GM12878 (cell line): ENCODE data around the gene ERC1. TPM values are rescaled to one million over a fixed set of nuclear protein-coding genes. Genes with fewer than 3 reads are reported as not detected.

Source experiments
- ATAC-seq: fragments of 200-7000 bp; cut with Tn5 transposase; 3 replicates; pipeline ENCODE4 v1.9.1; 2020; ENCODE audit warnings: mild to moderate bottlenecking, moderate library complexity
- BruUV-seq: library from RNA; stranded (reverse); fragments of 400-500 nt; replicated peaks from 2 replicates; lab custom pipeline; 2021; lab: Mats Ljungman, UMichigan
- CTCF ChIA-PET: fragments of 300-600 bp; sonication (Branson Sonifier 250); formaldehyde crosslinking; extraction: SDS; loops from one replicate; lab custom pipeline; 2021; ENCODE audit warnings: inconsistent platforms; lab: Yijun Ruan, JAX
- POLR2A ChIA-PET: fragments of 350-600 bp; formaldehyde crosslinking; extraction: SDS; loops from one replicate; lab custom pipeline; 2021; ENCODE audit warnings: inconsistent platforms; lab: Charles Lee
- RAD21 ChIA-PET: fragments of 300-600 bp; sonication (Branson Sonifier 250); formaldehyde crosslinking; loops from one replicate; lab custom pipeline; 2023; ENCODE audit warnings: antibody characterized with exemption; ENCODE audit not compliant: unreplicated experiment; lab: Charles Lee
- SMC1A ChIA-PET: fragments of 300-600 bp; sonication (Branson Sonifier 250); formaldehyde crosslinking; loops from one replicate; lab custom pipeline; 2023; ENCODE audit not compliant: unreplicated experiment, uncharacterized antibody; lab: Charles Lee
- DNase-seq: peaks from one replicate; pipeline ENCODE4 v3.0.0-alpha.2; 2011; ENCODE audit warnings: low read depth, low spot score
- FAIRE-seq: peaks from 3 replicates; lab custom pipeline; 2011; peaks lifted over from hg19 to GRCh38; lab: Jason Lieb, UNC
- H2AFZ ChIP-seq: 2 replicates; pipeline ENCODE4 v1.6.0; 2011; ENCODE audit warnings: low read depth, low read length, control low read depth; ENCODE audit not compliant: control insufficient read depth
- H3K27ac ChIP-seq: 2 replicates; pipeline ENCODE4 v1.5.1; 2011; ENCODE audit warnings: control low read depth; ENCODE audit not compliant: control insufficient read depth, insufficient read depth
- H3K27me3 ChIP-seq, 2 experiments: replicated peaks in 1 of 2; 2 replicates each; pipeline versions ENCODE4 v1.6.0 to v1.6.1; 2011; ENCODE audit warnings: low read length in 1 of 2; ENCODE audit not compliant: control insufficient read depth in 2 of 2, insufficient read depth in 2 of 2
- H3K36me3 ChIP-seq, 2 experiments: 2 replicates each; pipeline ENCODE4 v1.5.1; 2011; ENCODE audit warnings: low read length in 1 of 2; ENCODE audit not compliant: control insufficient read depth in 2 of 2, insufficient read depth in 2 of 2
- H3K4me1 ChIP-seq: 2 replicates; pipeline ENCODE4 v1.6.1; 2011; ENCODE audit warnings: mild to moderate bottlenecking, low read length, moderate library complexity, mixed read lengths; ENCODE audit not compliant: control insufficient read depth, insufficient read depth
- H3K4me2 ChIP-seq: 2 replicates; pipeline ENCODE4 v1.6.0; 2011; ENCODE audit warnings: control low read depth; ENCODE audit not compliant: control insufficient read depth, insufficient read depth
- H3K4me3 ChIP-seq: fragments of 200-600 bp; sonication (generic); 2 replicates; pipeline ENCODE4 v1.5.1; 2016
- H3K79me2 ChIP-seq: 2 replicates; pipeline ENCODE4 v1.6.0; 2011; ENCODE audit warnings: low read length; ENCODE audit not compliant: control insufficient read depth, insufficient read depth
- H3K9ac ChIP-seq: 2 replicates; pipeline ENCODE4 v1.8.0; 2011; ENCODE audit warnings: low read length, control low read depth, mixed read lengths; ENCODE audit not compliant: control insufficient read depth, insufficient read depth
- H3K9me3 ChIP-seq: replicated peaks from 3 replicates; pipeline ENCODE4 v1.5.1; 2011; ENCODE audit warnings: mild to moderate bottlenecking, low read length; ENCODE audit not compliant: control insufficient read depth, insufficient read depth
- H4K20me1 ChIP-seq: 2 replicates; pipeline ENCODE4 v1.6.0; 2011; ENCODE audit not compliant: control insufficient read depth, insufficient read depth
- CREM ChIP-seq: IDR thresholded peaks from 2 replicates; pipeline ENCODE4 v1.6.1; 2014; ENCODE audit warnings: antibody characterized with exemption, low read depth
- MEF2A ChIP-seq: IDR thresholded peaks from 2 replicates; pipeline ENCODE4 v1.6.1; 2011; ENCODE audit warnings: low read depth, mild to moderate bottlenecking, low read length, moderate library complexity; ENCODE audit not compliant: insufficient read depth
- NR2C1 ChIP-seq: fragments of 450-650 bp; IDR thresholded peaks from 2 replicates; pipeline ENCODE4 v1.6.1; 2017; ENCODE audit warnings: antibody characterized with exemption, mild to moderate bottlenecking, moderate library complexity
- POLR2AphosphoS2 ChIP-seq: IDR thresholded peaks from 2 replicates; pipeline ENCODE4 v1.6.1; 2011; ENCODE audit warnings: low read depth, mild to moderate bottlenecking, low read length, improper control_type of control experiment, moderate library complexity
- SIX5 ChIP-seq: IDR thresholded peaks from 2 replicates; pipeline ENCODE4 v1.6.1; 2011; ENCODE audit warnings: mild to moderate bottlenecking, low read depth, low read length, moderate library complexity; ENCODE audit not compliant: severe bottlenecking
- WGBS: methylation state at CpG from one replicate; pipeline ENCODE4 v1.1.6; 2016; ENCODE audit warnings: low lambda C conversion rate; ENCODE audit not compliant: insufficient replicate concordance, insufficient coverage; ENCODE audit errors: missing lambda C conversion rate; 5-methylcytosine and 5-hydroxymethylcytosine counted together
- in situ Hi-C: fragments of 300-500 bp; cut with MboI; formaldehyde crosslinking; loops from 9 replicates; pipeline ENCODE4 v1.14.3; 2018; ENCODE audit warnings: mixed read lengths
- intact Hi-C: fragments of 100-400 bp; cut with micrococcal nuclease; formaldehyde crosslinking; loops from one replicate; pipeline ENCODE4 v1.14.2; 2022; ENCODE audit not compliant: unreplicated experiment
- polyA plus RNA-seq, 11 experiments: library from polyadenylated mRNA; depleted of rRNA in 4 of 11; unstranded in 6 of 11; stranded (reverse) in 5 of 11; fragments of >200 nt; fragmentation: Nextera tagmentation in 4 of 11; fragmentation: Illumina TruSeq in 1 of 11; extraction: Ambion mirVana in 4 of 11; extraction: Trizol in 1 of 11; gene quantifications; 1 replicate in 1 of 11; 2 replicates in 10 of 11; pipeline versions ENCODE4 v1.2.1 to v1.2.3, GENCODE V29; 2011 to 2016; ENCODE audit warnings: inconsistent platforms in 2 of 11, missing spikeins in 2 of 11, low read depth in 1 of 11
- total RNA-seq, 4 experiments: library from RNA; depleted of rRNA in 3 of 4; stranded (reverse); fragments of >200 nt in 3 of 4; fragmentation: Illumina TruSeq in 1 of 4; extraction: Trizol in 1 of 4; gene quantifications; 2 replicates each; pipeline versions ENCODE4 v1.2.1 to v1.2.3, GENCODE V29; 2013 to 2021
- TF ChIP-seq, protein P1 (sequence below): IDR thresholded peaks from 2 replicates; pipeline ENCODE4 v1.6.1; 2011; ENCODE audit warnings: low read depth, mild to moderate bottlenecking, low read length, moderate library complexity, borderline replicate concordance; ENCODE audit errors: extremely low read depth

The ERC1 gene
- total and polyA plus RNA-seq, 10 of the 15 experiments (the other 5 are each of a cell fraction or from before 2014, with no cell fraction given) = 0.75 to 8.0 (median 5.0) TPM

- in situ Hi-C loops (no loop called here), intact Hi-C loops (no loop called here)
- Histone ChIP-seq H3K27ac (no peak overlapping the region), H3K4me3 (no peak overlapping the region), H3K4me1 (no peaks in the 10 kb centered on the region), H2AFZ (no peak overlapping the region), H3K79me2 (no peaks in the 10 kb centered on the region), H3K9me3 (no peaks in the 10 kb centered on the region), H4K20me1 (no peaks in the 10 kb centered on the region), H3K36me3 (no peaks in the 10 kb centered on the region), H3K4me2 (no peak overlapping the region), H3K27me3 (no peaks in the 10 kb centered on the region), H3K9ac (no peak overlapping the region)
- SMC1A ChIA-PET = interaction anchor here (0.9 to 1.6 kb wide), 4 partner anchors 13 to 120 kb away, joined by 3 to 5 read pairs (median 4); no protein-coding TSS in a partner anchor
- DNase-seq (no peak), ATAC-seq (no peak), FAIRE-seq (no peak)
- no TSS peak for BruUV-seq
- RAD21 ChIA-PET = interaction anchor here (1.2 to 1.7 kb wide), 2 partner anchors 12 to 120 kb away, joined by 3 to 4 read pairs; no protein-coding TSS in a partner anchor
- POLR2A ChIA-PET = interaction anchor here (0.7 kb wide), 1 partner anchor 22 kb away, joined by 3 read pairs; no protein-coding TSS in a partner anchor
- CTCF ChIA-PET = interaction anchor here (0.8 to 1.6 kb wide), 3 partner anchors 12 to 56 kb away, joined by 4 to 6 read pairs (median 4); no protein-coding TSS in a partner anchor
- 76% methylated on average over 10 of the region's 10 CpGs for WGBS
- TF ChIP-seq MEF2A = no peak
- no peak for TF ChIP-seq SIX5
- no peak for TF ChIP-seq NR2C1
- TF ChIP-seq, protein P1, sequence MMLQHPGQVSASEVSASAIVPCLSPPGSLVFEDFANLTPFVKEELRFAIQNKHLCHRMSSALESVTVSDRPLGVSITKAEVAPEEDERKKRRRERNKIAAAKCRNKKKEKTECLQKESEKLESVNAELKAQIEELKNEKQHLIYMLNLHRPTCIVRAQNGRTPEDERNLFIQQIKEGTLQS = no peak
- no peak for TF ChIP-seq CREM
- no peak for TF ChIP-seq POLR2AphosphoS2
These were observed 472.3 kb downstream of the ERC1 start for GRCh38 chr12:1463073-1463905.
